Mesenchymal stem cell (in vitro differentiated cells and primary cell): ENCODE measurements around the gene CRYL1.

Source experiments
- DNase-seq: peaks from one replicate; pipeline ENCODE4 v3.0.0-alpha.2; 2013
- H2AFZ ChIP-seq: one replicate; pipeline ENCODE4 v1.6.1; 2013; ENCODE audit warnings: low read depth, mild to moderate bottlenecking, control low read depth, inconsistent platforms, low read length, moderate library complexity
- H2AK5ac ChIP-seq: 2 replicates; pipeline ENCODE4 v1.6.1; 2013; ENCODE audit warnings: low read length, moderate library complexity, mild to moderate bottlenecking, inconsistent platforms; ENCODE audit not compliant: severe bottlenecking
- H2BK120ac ChIP-seq: one replicate; pipeline ENCODE4 v1.6.1; 2013; ENCODE audit warnings: low read depth, mild to moderate bottlenecking, inconsistent platforms, low read length, moderate library complexity
- H2BK12ac ChIP-seq, 2 experiments: one replicate each; pipeline ENCODE4 v1.6.1; 2013; ENCODE audit warnings: inconsistent platforms in 2 of 2, low read length in 2 of 2, mild to moderate bottlenecking in 2 of 2, moderate library complexity in 2 of 2, control low read depth in 1 of 2
- H2BK15ac ChIP-seq: one replicate; pipeline ENCODE4 v1.6.1; 2013; ENCODE audit warnings: mild to moderate bottlenecking, low read depth, inconsistent platforms; ENCODE audit not compliant: poor library complexity, severe bottlenecking
- H2BK5ac ChIP-seq: 2 replicates; pipeline ENCODE4 v1.6.1; 2013; ENCODE audit warnings: low read depth, mild to moderate bottlenecking, low read length, control low read depth, inconsistent platforms; ENCODE audit not compliant: poor library complexity, severe bottlenecking
- H3K14ac ChIP-seq, 2 experiments: one replicate each; pipeline ENCODE4 v1.6.1; 2013; ENCODE audit warnings: inconsistent platforms in 2 of 2, low read length in 2 of 2, control low read depth in 1 of 2, mild to moderate bottlenecking in 1 of 2, moderate library complexity in 1 of 2
- H3K18ac ChIP-seq, 2 experiments: one replicate each; pipeline ENCODE4 v1.6.1; 2013; ENCODE audit warnings: inconsistent platforms in 2 of 2, low read length in 2 of 2, control low read depth in 1 of 2, low read depth in 1 of 2, mild to moderate bottlenecking in 1 of 2
- H3K23ac ChIP-seq, 2 experiments: one replicate each; pipeline ENCODE4 v1.6.1; 2013; ENCODE audit warnings: inconsistent platforms in 2 of 2, low read length in 2 of 2, mild to moderate bottlenecking in 2 of 2, moderate library complexity in 2 of 2, control low read depth in 1 of 2
- H3K27ac ChIP-seq: 2 replicates; pipeline ENCODE4 v1.5.1; 2013; ENCODE audit warnings: mild to moderate bottlenecking, moderate library complexity, low read length, control low read depth, inconsistent platforms; ENCODE audit not compliant: poor library complexity, severe bottlenecking
- H3K27me3 ChIP-seq, 2 experiments: 2 replicates each; pipeline versions ENCODE4 v1.6.1 to v1.7.0; 2013; ENCODE audit warnings: low read length in 2 of 2, mild to moderate bottlenecking in 2 of 2, moderate library complexity in 2 of 2, control low read depth in 1 of 2, inconsistent platforms in 1 of 2; ENCODE audit not compliant: control insufficient read depth in 1 of 2, insufficient read depth in 1 of 2
- H3K36me3 ChIP-seq, 2 experiments: 2 replicates each; pipeline versions ENCODE4 v1.6.1 to v1.7.0; 2013; ENCODE audit warnings: low read length in 2 of 2, control low read depth in 1 of 2, inconsistent platforms in 1 of 2, low read depth in 1 of 2, mild to moderate bottlenecking in 1 of 2; ENCODE audit not compliant: insufficient read depth in 2 of 2, control insufficient read depth in 1 of 2
- H3K4ac ChIP-seq, 2 experiments: one replicate each; pipeline ENCODE4 v1.6.1; 2013; ENCODE audit warnings: inconsistent platforms in 2 of 2, low read length in 2 of 2, mild to moderate bottlenecking in 2 of 2, moderate library complexity in 2 of 2, control low read depth in 1 of 2, low read depth in 1 of 2
- H3K4me1 ChIP-seq: 2 replicates; pipeline ENCODE4 v1.6.1; 2013; ENCODE audit warnings: low read depth, low read length, control low read depth; ENCODE audit not compliant: control insufficient read depth, insufficient read depth
- H3K4me2 ChIP-seq: 2 replicates; pipeline ENCODE4 v1.6.1; 2013; ENCODE audit warnings: low read length, mild to moderate bottlenecking, inconsistent platforms; ENCODE audit not compliant: poor library complexity, severe bottlenecking
- H3K4me3 ChIP-seq, 2 experiments: 2 replicates each; pipeline versions ENCODE4 v1.5.1 to v1.7.0; 2013; ENCODE audit warnings: low read length in 2 of 2, mild to moderate bottlenecking in 2 of 2, control low read depth in 1 of 2, low read depth in 1 of 2; ENCODE audit not compliant: insufficient read depth in 1 of 2
- H3K79me1 ChIP-seq: replicated peaks from 2 replicates; pipeline ENCODE4 v1.6.1; 2013; ENCODE audit warnings: mild to moderate bottlenecking, control low read depth, low read length, inconsistent platforms; ENCODE audit not compliant: poor library complexity, severe bottlenecking
- H3K9ac ChIP-seq: 2 replicates; pipeline ENCODE4 v1.7.0; 2013; ENCODE audit warnings: mild to moderate bottlenecking, low read length, moderate library complexity
- H3K9me3 ChIP-seq: 2 replicates; pipeline ENCODE4 v1.7.0; 2013; ENCODE audit warnings: mild to moderate bottlenecking, low read length; ENCODE audit not compliant: control insufficient read depth
- H4K8ac ChIP-seq: one replicate; pipeline ENCODE4 v1.6.1; 2013; ENCODE audit warnings: inconsistent platforms, mild to moderate bottlenecking, low read length, moderate library complexity
- H4K91ac ChIP-seq: one replicate; pipeline ENCODE4 v1.6.1; 2013; ENCODE audit warnings: mild to moderate bottlenecking, low read length, inconsistent platforms
- WGBS: methylation state at CpG from one replicate; pipeline ENCODE4 v1.1.7; 2013; ENCODE audit warnings: mixed read lengths; 5-methylcytosine and 5-hydroxymethylcytosine counted together

The CRYL1 gene

DNA sequence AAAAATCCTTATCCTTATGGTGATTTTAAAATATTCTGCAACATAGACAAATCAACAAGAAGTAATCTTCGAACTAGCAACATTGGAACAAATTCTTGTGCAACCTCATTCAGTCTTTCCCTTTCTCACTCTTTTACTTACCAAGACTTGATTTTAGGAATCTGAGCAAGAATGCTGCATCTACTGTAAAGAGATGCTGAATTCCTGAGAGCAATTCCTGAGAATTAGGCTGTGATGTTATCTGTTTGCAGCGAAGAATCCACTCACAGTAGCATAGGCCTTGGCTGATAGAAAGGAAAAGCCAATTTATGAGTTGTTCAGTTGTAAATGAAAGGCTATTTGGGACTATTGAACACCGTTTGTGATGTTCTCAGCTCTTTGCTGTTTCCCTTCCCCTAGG lies 144.3 kb downstream of the CRYL1 start:
- Histone ChIP-seq H3K27me3 (no peaks in the 10 kb centered on the region), H3K4me2 (no peak overlapping the region), H3K14ac (no peak overlapping the region), H3K9ac (no peak overlapping the region), H2BK5ac (no peak overlapping the region), H2AK5ac (no peak overlapping the region), H2BK15ac (no peak overlapping the region), H4K8ac (no peak overlapping the region), H3K4me1 (peaks cover 2% of the 10 kb centered on the region), H2BK120ac (no peak overlapping the region), H4K91ac (no peak overlapping the region), H3K9me3 (no peaks in the 10 kb centered on the region), H3K18ac (no peak overlapping the region), H3K27ac (no peak overlapping the region), H3K23ac (no peak overlapping the region), H2BK12ac (no peak overlapping the region), H2AFZ (no peak overlapping the region), H3K4me3 (no peak overlapping the region), H3K79me1 (no peaks in the 10 kb centered on the region), H3K36me3 (no peaks in the 10 kb centered on the region), H3K4ac (no peak overlapping the region)
- 76% methylated on average over 3 of the region's 3 CpGs for WGBS
- DNase-seq: no peak

- Histone ChIP-seq H3K4me1 (peaks cover 2% of the 10 kb centered on the region), H2BK5ac (no peak overlapping the region), H4K91ac (no peak overlapping the region), H3K18ac (no peak overlapping the region), H3K4ac (no peak overlapping the region), H2BK120ac (no peak overlapping the region), H4K8ac (no peak overlapping the region), H3K9me3 (no peaks in the 10 kb centered on the region), H2AFZ (no peak overlapping the region), H3K23ac (no peak overlapping the region), H3K27ac (no peak overlapping the region), H3K79me1 (no peaks in the 10 kb centered on the region), H2AK5ac (no peak overlapping the region), H3K14ac (no peak overlapping the region), H3K36me3 (no peaks in the 10 kb centered on the region), H3K9ac (no peak overlapping the region), H3K4me3 (no peak overlapping the region), H2BK12ac (no peak overlapping the region), H2BK15ac (no peak overlapping the region), H3K27me3 (no peaks in the 10 kb centered on the region), H3K4me2 (no peak overlapping the region)
- 54% methylated on average over 6 of the region's 6 CpGs for WGBS
- DNase-seq: no peak
Observed at GRCh38 chr13:20378721-20379120, 146.9 kb downstream of the CRYL1 start.

GRCh38 chr13:20377720-20378119 lies 147.9 kb downstream of the CRYL1 start:
- Histone ChIP-seq H3K79me1 (no peaks in the 10 kb centered on the region), H3K18ac (no peak overlapping the region), H2BK15ac (no peak overlapping the region), H3K4me3 (no peak overlapping the region), H3K4me2 (no peak overlapping the region), H3K14ac (no peak overlapping the region), H3K27ac (no peak overlapping the region), H3K9ac (no peak overlapping the region), H2BK120ac (no peak overlapping the region), H3K27me3 (peaks cover 0 to 2% of the 10 kb centered on the region in 2 experiments), H3K4me1 (no peaks in the 10 kb centered on the region), H4K91ac (peak overlapping the region; percentile 27), H2BK5ac (no peak overlapping the region), H2AFZ (no peak overlapping the region), H2BK12ac (no peak overlapping the region), H3K4ac (no peak overlapping the region), H3K36me3 (no peaks in the 10 kb centered on the region), H2AK5ac (no peak overlapping the region), H3K23ac (no peak overlapping the region), H3K9me3 (no peaks in the 10 kb centered on the region), H4K8ac (no peak overlapping the region)
- DNase-seq: no peak
- WGBS: 93% methylated on average over 6 of the region's 6 CpGs

DNA sequence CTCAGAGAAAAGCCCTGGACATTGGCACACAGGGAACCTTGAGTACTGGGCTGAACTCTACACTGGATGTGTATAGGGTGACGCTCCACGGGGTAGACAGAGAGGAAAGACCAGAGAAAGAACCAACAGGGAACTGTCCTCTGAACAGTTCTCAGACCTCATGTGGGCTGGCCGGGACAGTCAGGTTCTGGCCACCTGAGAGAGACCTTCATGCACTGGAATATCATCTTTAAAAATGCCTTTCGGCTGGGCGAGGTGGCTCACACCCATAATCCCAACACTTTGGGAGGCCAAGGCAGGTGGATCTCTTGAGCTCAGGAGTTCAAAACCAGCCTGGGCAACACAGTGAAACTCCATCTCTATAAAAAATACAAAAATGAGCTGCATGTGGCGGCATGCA lies 149.8 kb downstream of the CRYL1 start:
- Histone ChIP-seq H2BK120ac (no peak overlapping the region), H3K14ac (no peak overlapping the region), H2BK12ac (no peak overlapping the region), H2AK5ac (no peak overlapping the region), H3K4me3 (no peak overlapping the region), H3K4ac (no peak overlapping the region), H3K27ac (no peak overlapping the region), H2BK5ac (no peak overlapping the region), H3K18ac (no peak overlapping the region), H4K8ac (no peak overlapping the region), H2BK15ac (no peak overlapping the region), H3K23ac (no peak overlapping the region), H3K36me3 (no peaks in the 10 kb centered on the region), H3K27me3 (peaks cover 0 to 9% of the 10 kb centered on the region in 2 experiments), H3K4me2 (no peak overlapping the region), H3K9me3 (no peaks in the 10 kb centered on the region), H3K9ac (no peak overlapping the region), H2AFZ (no peak overlapping the region), H3K4me1 (no peaks in the 10 kb centered on the region), H4K91ac (no peak overlapping the region), H3K79me1 (no peaks in the 10 kb centered on the region)
- no peak for DNase-seq
- 86% methylated on average over 6 of the region's 6 CpGs for WGBS
